Stimulated activated naive B cell treated with anti-CD40 and anti-IgM and Interleukin-4, amounts not matched to agents 10 μg/mL and 1 μg/mL and 100 μg/mL, for 72 hours (primary cell): ENCODE measurements around the gene DNAJC15.
"Not testable (repeated sequence)": the region's sequence is repeated elsewhere in the genome, so short reads cannot be mapped to it uniquely, and the experiment has no call there.

Experiments
- ATAC-seq, 2 donors: fragments of 150-1000 bp; cut with Tn5 transposase; replicated peaks; 2 replicates each; pipeline ENCODE4 v1.10.0; 2021; ENCODE audit warnings: moderate library complexity in 1 of 2
- DNase-seq: peaks from one replicate; pipeline ENCODE4 v3.0.0; 2021
- H3K27ac Mint-ChIP-seq: one replicate; pipeline ENCODE4 v1.8.0; 2022; ENCODE audit warnings: mild to moderate bottlenecking, mixed read lengths
- H3K27me3 Mint-ChIP-seq, 2 donors: one replicate each; pipeline ENCODE4 v1.8.0; 2022; ENCODE audit warnings: mixed read lengths in 2 of 2
- H3K36me3 Mint-ChIP-seq, 2 donors: one replicate each; pipeline ENCODE4 v1.8.0; 2022; ENCODE audit warnings: mixed read lengths in 2 of 2, mild to moderate bottlenecking in 1 of 2
- H3K4me1 Mint-ChIP-seq, 2 donors: one replicate each; pipeline ENCODE4 v1.8.0; 2022; ENCODE audit warnings: mixed read lengths in 2 of 2, mild to moderate bottlenecking in 1 of 2
- H3K4me3 Mint-ChIP-seq, 2 donors: one replicate each; pipeline ENCODE4 v1.8.0; 2022; ENCODE audit warnings: mild to moderate bottlenecking in 2 of 2, mixed read lengths in 2 of 2, moderate library complexity in 1 of 2
- H3K9me3 Mint-ChIP-seq, 2 donors: one replicate each; pipeline ENCODE4 v1.8.0; 2022; ENCODE audit warnings: mixed read lengths in 2 of 2, mild to moderate bottlenecking in 1 of 2

Gene DNAJC15

DNA sequence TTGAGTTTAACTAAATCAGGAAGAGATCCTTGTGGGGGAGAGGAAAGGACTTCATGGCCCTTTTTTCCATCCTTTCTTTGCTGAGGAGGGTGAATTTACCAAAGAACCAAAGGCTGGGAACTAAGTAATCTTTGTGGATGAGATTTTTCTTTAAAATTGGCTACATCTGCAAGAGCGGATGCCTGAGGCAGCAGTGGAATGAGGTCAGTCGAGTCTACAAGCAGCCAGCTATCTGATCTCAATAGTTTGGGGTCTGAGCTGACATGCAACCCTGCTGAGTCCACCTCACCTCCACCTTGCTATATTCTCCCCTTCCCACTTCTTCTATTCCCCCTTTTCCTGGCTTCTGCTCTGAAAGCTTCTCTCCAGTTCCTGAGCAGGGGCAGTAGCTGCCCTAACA is 3.6 kb upstream of the DNAJC15 start:
- ATAC-seq (no peak), DNase-seq (no peak)
- peaks cover 9 to 16% of the 10 kb centered on the region in 2 donors for H3K4me1 Mint-ChIP-seq
- H3K4me3 Mint-ChIP-seq = no peak overlapping the region
- H3K27ac Mint-ChIP-seq = no peak overlapping the region
- no peaks in the 10 kb centered on the region for H3K9me3 Mint-ChIP-seq
- peaks cover 0 to 4% of the 10 kb centered on the region in 2 donors for H3K36me3 Mint-ChIP-seq
- no peaks in the 10 kb centered on the region for H3K27me3 Mint-ChIP-seq

DNA sequence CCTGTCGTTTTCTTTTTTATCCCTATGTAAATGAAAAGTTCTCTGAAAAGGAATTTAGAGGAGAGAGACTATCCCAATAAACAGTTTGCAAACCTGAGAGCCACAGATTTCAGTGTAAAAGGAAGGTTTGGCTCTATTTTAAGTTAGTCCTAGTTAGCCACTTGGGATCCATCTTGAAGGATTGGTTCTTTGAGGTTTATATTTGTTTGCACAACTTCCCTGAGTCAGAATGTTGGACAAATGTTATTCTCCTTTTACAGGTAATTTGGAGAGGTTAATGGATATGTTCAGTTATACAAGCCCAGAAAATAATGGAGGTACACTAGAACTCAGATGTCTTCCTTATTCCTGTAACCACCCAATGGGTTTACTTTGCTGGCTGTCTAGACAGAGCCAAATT is 2.6 kb upstream of the DNAJC15 start:
- ATAC-seq (no peak), DNase-seq (no peak)
- peaks cover 0 to 9% of the 10 kb centered on the region in 2 donors for H3K36me3 Mint-ChIP-seq
- H3K9me3 Mint-ChIP-seq = no peaks in the 10 kb centered on the region
- H3K27me3 Mint-ChIP-seq = no peaks in the 10 kb centered on the region
- peaks cover 13 to 26% of the 10 kb centered on the region in 2 donors for H3K4me1 Mint-ChIP-seq
- no peak overlapping the region for H3K4me3 Mint-ChIP-seq
- no peak overlapping the region for H3K27ac Mint-ChIP-seq

DNA sequence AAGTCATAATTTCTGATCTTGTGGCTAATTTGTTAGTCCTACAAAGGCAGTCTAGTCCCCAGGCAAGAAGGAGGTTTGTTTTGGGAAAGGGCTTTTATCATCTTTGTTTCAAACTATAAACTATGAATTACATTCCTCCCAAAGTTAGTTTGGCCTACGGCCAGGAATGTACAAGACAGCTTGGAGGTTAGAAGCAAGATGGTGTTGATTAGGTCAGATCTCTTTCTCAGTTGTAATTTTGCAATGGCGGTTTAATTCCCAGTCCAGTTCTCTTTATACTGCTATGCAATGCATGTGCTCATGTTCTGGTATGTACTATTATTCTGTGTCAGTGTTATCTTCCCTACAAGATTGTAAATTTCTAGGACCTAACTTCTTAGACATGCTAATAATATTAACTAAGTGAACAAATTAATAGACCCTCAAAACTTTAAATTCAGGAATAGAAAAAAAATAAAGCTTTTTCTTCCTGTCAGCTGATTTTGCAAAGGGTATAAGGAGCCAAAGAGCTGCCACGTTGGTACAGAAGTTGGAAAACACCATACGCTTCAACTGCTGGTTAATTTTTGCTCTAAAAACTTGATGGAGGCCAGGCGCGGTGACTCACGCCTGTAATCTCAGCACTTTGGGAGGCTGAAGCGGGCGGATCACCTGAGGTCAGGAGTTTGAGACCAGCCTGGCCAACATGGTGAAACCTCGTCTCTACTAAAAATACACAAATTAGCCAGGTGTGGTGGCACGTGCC is 1.3 kb upstream of the DNAJC15 start:
- H3K27ac Mint-ChIP-seq = no peak overlapping the region
- H3K27me3 Mint-ChIP-seq = no peaks in the 10 kb centered on the region
- ATAC-seq (no peak), DNase-seq (no peak)
- peaks cover 0 to 9% of the 10 kb centered on the region in 2 donors for H3K36me3 Mint-ChIP-seq
- H3K9me3 Mint-ChIP-seq = no peaks in the 10 kb centered on the region
- no peak overlapping the region for H3K4me3 Mint-ChIP-seq
- H3K4me1 Mint-ChIP-seq = peaks cover 13 to 31% of the 10 kb centered on the region in 2 donors

DNA sequence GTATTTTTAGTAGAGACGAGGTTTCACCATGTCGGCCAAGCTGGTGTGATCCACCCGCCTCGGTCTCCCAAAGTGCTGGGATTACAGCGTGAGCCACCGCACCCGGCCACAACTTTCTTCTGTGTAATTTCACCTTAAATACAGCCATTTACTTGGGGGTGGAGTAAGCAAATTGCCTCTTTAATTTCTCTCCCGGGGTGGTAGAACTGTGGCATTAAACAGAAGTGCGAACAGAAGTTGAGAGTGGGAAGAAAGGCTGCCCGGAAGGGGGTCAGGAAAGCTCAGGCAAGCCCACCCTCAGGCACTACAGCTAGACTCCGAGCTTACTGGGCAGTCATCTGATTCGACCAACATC is 475 bp upstream of the DNAJC15 start:
- DNase-seq = no peak
- peak; percentile 1 to 4 for ATAC-seq
- Mint-ChIP-seq H3K27me3 (no peaks in the 10 kb centered on the region), H3K27ac (peak overlapping the region; percentile 99), H3K9me3 (no peaks in the 10 kb centered on the region), H3K36me3 (peaks cover under 1 to 9% of the 10 kb centered on the region in 2 donors), H3K4me1 (peaks cover 13 to 31% of the 10 kb centered on the region in 2 donors), H3K4me3 (peak overlapping the region; percentile 97 to 98)

DNA sequence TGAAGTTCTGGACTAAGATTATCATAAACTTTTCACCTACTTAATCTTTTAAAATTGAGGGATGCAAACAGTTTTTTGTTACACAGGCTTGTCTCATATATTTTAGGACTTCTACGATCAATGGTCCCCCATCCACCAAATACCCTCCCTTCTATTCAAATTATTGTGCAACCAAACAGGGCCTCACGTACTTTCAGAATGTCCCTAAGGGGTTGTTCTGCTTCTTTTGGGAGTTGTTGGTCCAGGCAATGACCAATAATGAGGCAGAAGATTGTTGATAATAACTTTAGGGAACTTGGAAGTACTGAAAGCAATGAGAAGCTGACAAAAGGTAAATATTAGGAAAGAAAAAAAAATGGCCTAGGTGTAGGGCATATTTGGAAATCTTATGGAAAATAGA is 2.9 kb downstream of the DNAJC15 start:
- H3K27me3 Mint-ChIP-seq = no peaks in the 10 kb centered on the region
- peaks cover 27 to 58% of the 10 kb centered on the region in 2 donors for H3K4me1 Mint-ChIP-seq
- ATAC-seq = no peak
- H3K4me3 Mint-ChIP-seq = no peak overlapping the region
- H3K9me3 Mint-ChIP-seq = no peaks in the 10 kb centered on the region
- no peak overlapping the region for H3K27ac Mint-ChIP-seq
- DNase-seq = no peak
- H3K36me3 Mint-ChIP-seq = peaks cover 8 to 19% of the 10 kb centered on the region in 2 donors

DNA sequence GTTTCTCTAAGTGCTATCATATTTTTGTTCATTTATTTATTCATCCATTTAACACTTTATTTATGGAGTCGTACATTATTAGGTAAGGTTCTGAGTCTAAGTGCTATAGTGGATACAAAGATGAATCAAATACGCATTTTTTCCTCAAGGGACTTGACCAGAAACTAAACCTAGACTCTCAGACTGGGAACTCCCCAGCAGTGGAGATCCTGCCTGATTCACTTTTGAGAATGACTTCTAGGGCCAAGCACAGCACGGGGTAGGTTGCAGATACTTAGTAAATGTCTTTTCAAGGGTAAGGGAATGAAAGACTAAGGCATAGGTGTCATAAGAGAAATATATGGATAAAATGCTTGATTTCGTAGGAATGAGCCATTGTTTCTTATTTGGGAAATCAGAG is 7.2 kb downstream of the DNAJC15 start:
- Mint-ChIP-seq H3K9me3 (peaks cover 4 to 5% of the 10 kb centered on the region in 2 donors), H3K4me1 (peaks cover 28 to 55% of the 10 kb centered on the region in 2 donors), H3K4me3 (peak overlapping the region in 1 of 2 donors; percentile 2), H3K36me3 (peaks cover 33 to 37% of the 10 kb centered on the region in 2 donors), H3K27ac (no peak overlapping the region), H3K27me3 (no peaks in the 10 kb centered on the region)
- ATAC-seq (peak; percentile 78 to 96), DNase-seq (no peak)

DNA sequence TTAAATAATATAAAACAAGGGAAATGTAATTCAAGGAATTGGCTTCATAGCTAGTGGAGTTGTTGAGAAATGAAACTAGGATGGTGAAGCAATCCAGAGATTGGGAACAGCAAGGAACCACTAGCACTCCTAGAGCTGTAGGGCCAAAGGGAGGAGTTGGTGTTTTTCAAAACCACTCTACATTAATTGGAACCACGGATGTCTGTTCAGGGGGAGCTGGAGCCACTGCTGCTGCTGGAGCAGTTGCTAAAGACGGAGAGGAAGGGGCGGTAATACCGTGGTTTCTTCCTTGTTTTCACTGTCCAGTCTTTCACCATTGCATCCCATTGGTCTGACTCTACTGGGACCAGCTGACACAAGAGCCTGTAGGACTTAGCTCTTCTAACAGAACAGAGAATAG is 8.5 kb downstream of the DNAJC15 start:
- Mint-ChIP-seq H3K4me1 (peaks cover 30 to 47% of the 10 kb centered on the region in 2 donors), H3K36me3 (peaks cover 36 to 42% of the 10 kb centered on the region in 2 donors)

DNA sequence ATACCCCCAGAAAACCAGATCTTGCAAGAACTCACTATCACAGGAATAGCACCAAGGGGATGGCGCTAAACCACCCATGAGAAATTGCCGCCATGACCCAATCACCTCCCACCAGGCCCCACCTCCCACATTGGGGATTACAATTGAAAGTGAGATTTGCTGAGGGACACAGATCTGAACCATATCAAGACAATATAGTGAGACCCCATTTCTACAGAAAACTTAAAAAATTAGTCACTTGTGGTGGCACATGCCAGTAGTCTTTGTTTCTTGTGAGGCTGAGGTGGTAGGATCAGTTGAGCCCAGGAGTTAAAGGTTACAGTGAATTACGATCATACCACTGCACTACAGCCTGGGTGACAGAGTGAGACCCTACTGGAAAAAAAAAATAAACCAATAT is 9.7 kb downstream of the DNAJC15 start:
- H3K4me1 Mint-ChIP-seq = peaks cover 30 to 46% of the 10 kb centered on the region in 2 donors
- H3K27me3 Mint-ChIP-seq = no peaks in the 10 kb centered on the region
- peaks cover 4 to 5% of the 10 kb centered on the region in 2 donors for H3K9me3 Mint-ChIP-seq
- H3K27ac Mint-ChIP-seq = no peak overlapping the region
- no peak overlapping the region for H3K4me3 Mint-ChIP-seq
- peaks cover 36 to 44% of the 10 kb centered on the region in 2 donors for H3K36me3 Mint-ChIP-seq
- no peak for ATAC-seq
- no peak for DNase-seq

More for the DNA sequence above, 8.5 kb downstream of the DNAJC15 start:
- Mint-ChIP-seq H3K9me3 (peaks cover 4 to 5% of the 10 kb centered on the region in 2 donors), H3K27me3 (no peaks in the 10 kb centered on the region), H3K4me3 (no peak overlapping the region), H3K27ac (no peak overlapping the region)
- ATAC-seq (no peak), DNase-seq (no peak)

DNA sequence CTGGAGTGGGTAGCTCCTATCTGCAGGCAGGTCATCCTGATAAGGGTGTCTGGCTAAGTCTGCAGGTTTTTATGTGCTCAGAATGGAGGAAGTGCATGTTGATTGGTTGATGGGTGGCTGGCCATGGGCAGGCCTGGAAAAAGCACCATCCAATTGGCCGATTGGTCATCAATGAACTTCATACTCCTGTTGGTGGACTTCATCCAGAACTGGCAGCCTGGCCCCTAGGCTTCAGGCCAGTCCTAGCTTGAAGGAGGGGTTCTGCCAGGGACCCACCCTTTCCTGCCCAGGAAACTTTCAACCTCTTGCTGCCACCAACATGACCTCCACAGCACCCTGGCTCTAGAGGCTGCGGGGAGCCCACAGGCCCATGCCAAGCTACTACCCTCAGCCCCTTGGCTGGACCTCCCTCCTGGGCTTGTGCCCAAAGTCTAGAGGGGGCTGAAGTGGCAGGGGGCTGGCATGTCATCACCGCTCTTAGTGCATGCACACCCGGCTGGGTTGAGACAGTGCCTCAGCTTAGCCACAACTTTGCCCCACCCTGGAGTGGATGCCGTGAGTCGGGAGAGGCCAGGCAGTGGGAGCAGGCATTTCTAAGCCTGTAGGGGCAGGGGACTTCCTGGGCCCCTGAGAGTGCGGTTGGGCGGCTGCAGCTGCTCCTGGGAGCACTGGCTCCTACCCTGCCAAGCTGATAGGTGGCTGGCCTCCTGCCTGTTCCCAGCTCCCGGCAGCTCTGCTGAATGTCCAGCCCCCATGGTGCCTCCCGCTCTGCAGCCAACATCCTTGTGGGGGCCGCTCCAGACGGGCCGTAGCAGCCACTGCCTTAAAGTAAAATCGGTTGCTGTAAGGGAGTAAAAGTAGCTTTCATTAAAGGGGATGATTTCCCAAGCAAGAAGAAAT is 13.2 kb downstream of the DNAJC15 start:
- Mint-ChIP-seq H3K27ac (no peak overlapping the region), H3K4me3 (no peak overlapping the region), H3K9me3 (peaks cover 4 to 5% of the 10 kb centered on the region in 2 donors), H3K27me3 (no peaks in the 10 kb centered on the region), H3K36me3 (peaks cover 31 to 39% of the 10 kb centered on the region in 2 donors), H3K4me1 (peaks cover 31 to 49% of the 10 kb centered on the region in 2 donors)
- ATAC-seq (no peak), DNase-seq (no peak)

DNA sequence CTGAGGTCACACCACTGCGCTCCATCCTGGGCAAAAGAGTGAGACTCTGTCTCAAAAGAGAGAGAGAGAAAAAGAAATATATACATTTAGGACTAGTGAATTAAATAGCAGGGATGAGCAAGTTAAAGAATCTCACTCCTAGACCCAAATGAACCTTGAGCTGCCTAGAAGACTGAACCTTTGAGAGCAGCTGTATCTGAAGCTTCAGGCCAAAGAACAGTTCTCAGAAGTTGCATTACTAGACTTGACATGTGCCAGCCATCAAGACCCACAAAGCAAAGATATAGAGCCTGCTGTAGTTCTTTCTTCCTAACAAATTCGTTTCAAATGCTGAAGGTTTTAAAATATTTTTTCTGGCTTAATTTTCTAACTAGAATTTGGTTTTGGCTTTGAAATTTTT is 16.6 kb downstream of the DNAJC15 start:
- peaks cover 10 to 35% of the 10 kb centered on the region in 2 donors for H3K36me3 Mint-ChIP-seq
- peaks cover 43 to 66% of the 10 kb centered on the region in 2 donors for H3K4me1 Mint-ChIP-seq
- no peak overlapping the region for H3K4me3 Mint-ChIP-seq
- H3K27ac Mint-ChIP-seq = no peak overlapping the region
- no peaks in the 10 kb centered on the region for H3K27me3 Mint-ChIP-seq
- DNase-seq (no peak), ATAC-seq (no peak)
- peaks cover 0 to 1% of the 10 kb centered on the region in 2 donors for H3K9me3 Mint-ChIP-seq

DNA sequence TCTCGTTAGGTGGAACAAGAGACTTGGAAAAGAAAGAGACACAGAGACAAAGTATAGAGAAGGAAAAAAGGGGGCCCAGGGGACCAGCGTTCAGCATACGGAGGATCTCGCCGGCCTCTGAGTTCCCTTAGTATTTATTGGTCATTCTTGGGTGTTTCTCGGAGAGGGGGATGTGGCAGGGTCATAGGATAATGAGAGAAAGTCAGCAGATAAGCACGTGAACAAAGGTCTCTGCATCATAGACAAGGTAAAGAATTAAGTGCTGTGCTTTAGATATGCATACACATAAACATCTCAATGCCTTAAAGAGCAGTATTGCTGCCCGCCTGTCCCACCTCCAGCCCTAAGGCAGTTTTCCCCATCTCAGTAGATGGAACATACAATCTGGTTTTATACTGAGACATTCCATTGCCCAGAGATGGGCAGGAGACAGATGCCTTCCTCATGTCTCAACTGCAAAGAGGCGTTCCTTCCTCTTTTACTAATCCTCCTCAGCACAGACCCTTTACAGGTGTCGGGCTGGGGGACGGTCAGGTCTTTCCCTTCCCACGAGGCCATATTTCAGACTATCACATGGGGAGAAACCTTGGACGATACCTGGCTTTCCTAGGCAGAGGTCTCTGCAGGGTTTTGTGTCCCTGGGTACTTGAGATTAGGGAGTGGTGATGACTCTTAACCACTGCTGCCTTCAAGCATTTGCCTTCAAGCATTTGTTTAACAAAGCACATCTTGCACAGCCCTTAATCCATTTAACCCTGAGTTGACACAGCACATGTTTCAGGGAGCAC is 17.4 kb downstream of the DNAJC15 start:
- DNase-seq, H3K27ac Mint-ChIP-seq, H3K9me3 Mint-ChIP-seq, H3K4me3 Mint-ChIP-seq, H3K27me3 Mint-ChIP-seq: not testable (repeated sequence)
- Mint-ChIP-seq H3K36me3 (peaks cover 12 to 34% of the 10 kb centered on the region in 2 donors), H3K4me1 (peaks cover 43 to 71% of the 10 kb centered on the region in 2 donors)
- peak in 1 of 2 donors; percentile 4 for ATAC-seq

DNA sequence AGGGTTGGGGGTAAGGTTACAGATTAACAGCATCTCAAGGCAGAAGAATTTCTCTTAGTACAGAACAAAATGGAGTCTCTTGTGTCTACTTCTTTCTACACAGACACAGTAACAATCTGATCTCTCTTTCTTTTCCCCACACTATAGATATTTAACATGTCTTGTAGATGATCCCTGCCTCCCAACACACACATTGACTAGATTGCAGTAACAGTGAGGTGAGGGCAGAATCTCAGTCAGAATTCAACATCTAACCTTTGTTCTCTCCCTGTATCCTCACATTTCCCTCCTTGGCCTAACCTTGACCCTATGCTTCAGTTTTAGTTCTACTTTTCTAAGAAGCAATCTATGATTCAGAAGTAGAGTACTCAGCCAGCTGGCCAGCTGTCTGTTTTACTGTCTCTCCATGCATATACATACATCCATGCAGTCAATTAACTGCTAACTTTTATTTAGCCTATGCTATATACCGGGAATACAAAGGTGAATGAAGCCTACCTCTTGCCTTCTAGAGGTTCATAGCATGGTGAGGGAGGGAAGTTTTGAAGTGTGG is 18.1 kb downstream of the DNAJC15 start:
- Mint-ChIP-seq H3K36me3 (peaks cover 12 to 37% of the 10 kb centered on the region in 2 donors), H3K27ac (no peak overlapping the region), H3K4me1 (peaks cover 45 to 78% of the 10 kb centered on the region in 2 donors), H3K27me3 (no peaks in the 10 kb centered on the region), H3K9me3 (peaks cover 0 to 1% of the 10 kb centered on the region in 2 donors), H3K4me3 (no peak overlapping the region)
- ATAC-seq = peak; percentile 78 to 80
- DNase-seq = no peak

DNA sequence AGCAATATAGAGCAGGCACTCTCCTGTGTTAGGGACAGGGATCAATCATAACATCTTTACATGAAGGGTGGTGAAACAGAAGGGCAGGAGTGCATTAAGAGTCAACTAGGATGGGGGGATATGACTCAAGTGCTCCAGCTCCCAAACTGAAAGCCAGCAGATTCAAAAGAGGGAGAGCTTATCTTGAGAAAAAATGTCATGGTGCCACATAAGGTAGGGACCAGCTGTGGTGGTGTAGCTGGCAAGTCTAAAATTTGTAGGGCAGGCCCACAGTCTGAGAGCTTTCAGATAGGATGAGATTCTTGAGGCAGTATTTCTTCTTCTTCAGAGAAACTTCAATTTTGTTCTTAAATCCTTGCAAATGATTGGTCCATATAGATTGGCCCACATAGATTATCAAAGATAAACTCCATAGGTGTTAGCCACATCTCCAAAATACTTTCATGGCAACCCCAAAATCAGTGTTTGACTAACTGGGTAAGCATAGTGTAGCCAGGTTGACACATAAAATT is 19.1 kb downstream of the DNAJC15 start:
- Mint-ChIP-seq H3K9me3 (peaks cover 0 to 1% of the 10 kb centered on the region in 2 donors), H3K36me3 (peaks cover 8 to 37% of the 10 kb centered on the region in 2 donors), H3K27ac (no peak overlapping the region), H3K4me1 (peaks cover 48 to 87% of the 10 kb centered on the region in 2 donors), H3K4me3 (no peak overlapping the region), H3K27me3 (no peaks in the 10 kb centered on the region)
- DNase-seq (no peak), ATAC-seq (peak in 1 of 2 donors; percentile 21)
